ENCODE results near the gene PINK1. TPM values are rescaled to one million over a fixed set of nuclear protein-coding genes. Genes with fewer than 3 reads are reported as not detected.

Gene PINK1
- total RNA-seq, 1 donor from 2014 or later = 38.1 TPM

- Mint-ChIP-seq H3K4me3 (no peak overlapping the region), H3K27me3 (ENCODE audit: low read depth) (no peaks in the 10 kb centered on the region), H3K9me3 (no peaks in the 10 kb centered on the region), H3K27ac (no peak overlapping the region), H3K4me1 (peaks cover 31% of the 10 kb centered on the region), H3K36me3 (peaks cover 5% of the 10 kb centered on the region)
- no peak for TF ChIP-seq CTCF (IDR thresholded peaks at IDR 0.05; ENCODE audit: unreplicated experiment)
- DNase-seq (ENCODE audit: low spot score in 2 of 2, unreplicated experiment in 2 of 2) = no peak
These were observed 30.9 kb downstream of the PINK1 start for GRCh38 chr1:20663969-20664715.

GRCh38 chr1:20665726-20666125, 32.5 kb downstream of the PINK1 start:
- Mint-ChIP-seq H3K36me3 (no peaks in the 10 kb centered on the region), H3K27me3 (ENCODE audit: low read depth) (no peaks in the 10 kb centered on the region), H3K4me1 (peaks cover 15% of the 10 kb centered on the region), H3K27ac (no peak overlapping the region), H3K4me3 (no peak overlapping the region), H3K9me3 (no peaks in the 10 kb centered on the region)
- no peak for DNase-seq (ENCODE audit: low spot score in 2 of 2, unreplicated experiment in 2 of 2)
- TF ChIP-seq CTCF (IDR thresholded peaks at IDR 0.05; ENCODE audit: unreplicated experiment) = no peak

- Mint-ChIP-seq H3K4me1 (peaks cover 13% of the 10 kb centered on the region), H3K27me3 (ENCODE audit: low read depth) (no peaks in the 10 kb centered on the region), H3K9me3 (no peaks in the 10 kb centered on the region), H3K4me3 (no peak overlapping the region), H3K27ac (no peak overlapping the region), H3K36me3 (no peaks in the 10 kb centered on the region)
- no peak for DNase-seq (ENCODE audit: low spot score in 2 of 2, unreplicated experiment in 2 of 2)
- no peak for TF ChIP-seq CTCF (IDR thresholded peaks at IDR 0.05; ENCODE audit: unreplicated experiment)
These were observed 32.9 kb downstream of the PINK1 start for GRCh38 chr1:20666146-20666545.

GRCh38 chr1:20666804-20667203, 33.5 kb downstream of the PINK1 start:
- H3K4me3 Mint-ChIP-seq = no peak overlapping the region
- no peak for DNase-seq (ENCODE audit: low spot score in 2 of 2, unreplicated experiment in 2 of 2)
- no peaks in the 10 kb centered on the region for H3K36me3 Mint-ChIP-seq
- TF ChIP-seq CTCF (IDR thresholded peaks at IDR 0.05; ENCODE audit: unreplicated experiment) = no peak
- H3K9me3 Mint-ChIP-seq = no peaks in the 10 kb centered on the region
- H3K27ac Mint-ChIP-seq = no peak overlapping the region
- peaks cover 10% of the 10 kb centered on the region for H3K4me1 Mint-ChIP-seq
- no peaks in the 10 kb centered on the region for H3K27me3 Mint-ChIP-seq (ENCODE audit: low read depth)

- Mint-ChIP-seq H3K36me3 (no peaks in the 10 kb centered on the region), H3K27ac (no peak overlapping the region), H3K4me1 (no peaks in the 10 kb centered on the region), H3K27me3 (ENCODE audit: low read depth) (peaks cover 7% of the 10 kb centered on the region), H3K9me3 (no peaks in the 10 kb centered on the region), H3K4me3 (no peak overlapping the region)
- no peak for TF ChIP-seq CTCF (IDR thresholded peaks at IDR 0.05; ENCODE audit: unreplicated experiment)
- DNase-seq (ENCODE audit: low spot score in 2 of 2, unreplicated experiment in 2 of 2) = no peak
These were observed 35.3 kb downstream of the PINK1 start for GRCh38 chr1:20668581-20668980.
